ENCODE measurements around the gene ERN1.

Gene ERN1

GRCh38 chr17:63998721-63999679 is 130.9 kb downstream of the ERN1 start:
- peak overlapping the region; percentile 77 for H3K4me3 ChIP-seq (ENCODE audit: low read length)
- no peak for TF ChIP-seq CTCF (conservative IDR thresholded peaks at IDR 0.05; ENCODE audit: low read depth, low read length)
- DNase-seq (ENCODE audit: low read depth) = no peak

DNA sequence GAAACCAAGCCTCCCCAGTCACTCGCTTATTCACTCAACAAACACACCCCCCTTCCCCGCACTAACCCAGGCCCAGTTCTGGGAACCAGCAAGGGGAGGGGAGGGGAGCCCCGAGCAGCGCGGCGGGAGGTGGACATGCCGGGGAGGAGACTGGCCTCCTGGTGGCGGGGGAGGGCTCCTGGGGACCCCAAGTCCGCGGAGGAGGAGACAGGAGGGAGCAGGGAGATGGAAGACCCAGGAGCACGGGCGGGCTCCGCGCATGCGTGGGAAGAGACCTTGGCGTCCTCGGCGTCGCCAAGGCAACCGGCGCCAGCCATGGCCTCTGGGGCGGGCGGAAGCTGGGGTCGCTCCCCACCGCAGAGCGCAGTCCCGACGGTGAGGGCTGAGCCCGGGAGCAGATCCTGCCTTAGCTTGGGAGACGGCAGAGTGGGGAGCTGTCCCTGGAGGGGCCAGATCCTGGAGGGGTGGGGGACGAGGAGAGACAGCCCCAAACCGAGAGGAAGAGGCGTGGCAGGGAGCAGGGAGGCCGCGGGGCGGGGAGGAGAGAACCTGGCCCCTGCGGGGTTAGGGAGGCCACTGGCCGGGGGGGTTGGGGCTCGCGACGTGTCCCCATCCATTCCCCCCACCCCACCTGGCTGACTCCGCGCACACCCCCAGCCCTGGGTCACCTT is 131.8 kb downstream of the ERN1 start, which contains the start of gene PRR29:
Gene PRR29 (plus strand): TSS at position 302 of the 671 bp plus-strand sequence. CDS start 14 bp downstream, at position 316.
- DNase-seq (ENCODE audit: low read depth) = no peak
- no peak for TF ChIP-seq CTCF (conservative IDR thresholded peaks at IDR 0.05; ENCODE audit: low read depth, low read length)
- H3K4me3 ChIP-seq (ENCODE audit: low read length) = peak within 1 kb of the TSS; percentile 77

DNA sequence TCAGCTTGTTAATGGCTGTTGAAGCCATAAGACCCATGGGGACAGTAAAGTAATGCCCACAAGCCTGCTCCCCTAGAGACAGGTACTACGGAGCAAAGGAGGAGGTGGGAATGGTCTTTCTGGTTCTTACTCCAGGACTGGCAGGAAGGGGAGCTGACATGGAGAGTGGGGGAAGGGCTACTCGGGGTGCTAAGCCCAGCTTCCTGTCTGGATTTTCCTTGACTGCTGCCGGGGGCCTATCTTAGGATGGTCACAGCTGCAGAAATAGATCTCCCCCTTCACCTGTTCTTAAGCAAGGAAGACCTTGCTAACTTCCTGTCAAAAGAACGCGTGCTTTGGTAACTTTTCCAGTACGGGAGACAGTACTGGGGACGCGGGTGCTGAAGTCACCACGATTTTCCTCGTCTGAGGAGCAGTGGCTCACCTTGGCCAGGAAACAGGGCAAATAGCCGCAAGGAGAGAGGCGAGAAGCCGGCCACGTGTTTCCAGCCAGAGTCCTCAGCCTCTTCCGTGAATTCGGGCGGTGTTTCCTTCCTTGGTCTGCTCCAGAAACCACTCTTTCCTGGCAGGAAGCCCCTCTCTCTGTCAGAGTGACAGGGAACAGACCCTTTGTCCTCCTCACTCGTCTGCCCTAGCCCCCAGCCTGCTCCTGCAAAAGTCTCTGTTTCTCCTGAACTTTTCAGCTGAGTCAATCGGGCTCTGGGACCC is 132.4 kb downstream of the ERN1 start:
- no peak for TF ChIP-seq CTCF (conservative IDR thresholded peaks at IDR 0.05; ENCODE audit: low read depth, low read length)
- H3K4me3 ChIP-seq (ENCODE audit: low read length) = peak overlapping the region; percentile 77
- DNase-seq (ENCODE audit: low read depth) = no peak

DNA sequence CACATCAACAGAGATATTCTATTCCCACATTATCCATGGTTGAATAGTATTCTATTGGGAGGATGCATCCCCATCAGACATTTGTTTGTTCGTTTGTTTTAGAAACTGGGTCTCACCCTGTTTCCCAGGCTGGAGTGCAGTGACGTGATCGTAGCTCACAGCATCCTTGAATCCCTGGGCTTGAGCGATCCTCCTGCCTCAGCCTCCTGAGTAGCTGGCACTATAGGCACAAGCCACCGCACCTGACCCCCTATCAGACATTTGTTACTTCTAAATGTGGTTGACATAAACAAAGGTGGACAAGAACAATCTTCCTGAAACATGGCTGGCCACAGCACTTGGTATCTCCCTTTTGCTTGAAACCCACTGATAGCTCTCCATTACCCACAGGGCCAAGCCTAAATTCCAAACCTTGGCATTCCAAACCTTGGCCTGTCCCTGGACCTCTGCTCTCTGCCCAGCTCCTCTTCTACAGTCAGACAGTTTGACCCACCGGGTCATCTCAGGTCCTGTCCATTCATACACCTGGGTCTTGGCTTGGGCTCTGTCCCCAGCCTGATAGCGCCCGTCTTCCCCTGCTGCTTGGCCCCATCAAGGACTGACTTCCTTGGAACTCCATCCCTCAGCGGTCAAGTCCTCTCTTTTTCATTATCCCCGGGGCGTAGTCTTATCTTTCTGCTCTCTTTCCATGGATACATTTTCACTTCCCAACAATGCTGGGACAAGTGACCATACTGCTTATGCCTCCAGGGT is 133.3 kb downstream of the ERN1 start:
- no peak for DNase-seq (ENCODE audit: low read depth)
- H3K4me3 ChIP-seq (ENCODE audit: low read length) = no peak overlapping the region
- no peak for TF ChIP-seq CTCF (conservative IDR thresholded peaks at IDR 0.05; ENCODE audit: low read depth, low read length)

DNA sequence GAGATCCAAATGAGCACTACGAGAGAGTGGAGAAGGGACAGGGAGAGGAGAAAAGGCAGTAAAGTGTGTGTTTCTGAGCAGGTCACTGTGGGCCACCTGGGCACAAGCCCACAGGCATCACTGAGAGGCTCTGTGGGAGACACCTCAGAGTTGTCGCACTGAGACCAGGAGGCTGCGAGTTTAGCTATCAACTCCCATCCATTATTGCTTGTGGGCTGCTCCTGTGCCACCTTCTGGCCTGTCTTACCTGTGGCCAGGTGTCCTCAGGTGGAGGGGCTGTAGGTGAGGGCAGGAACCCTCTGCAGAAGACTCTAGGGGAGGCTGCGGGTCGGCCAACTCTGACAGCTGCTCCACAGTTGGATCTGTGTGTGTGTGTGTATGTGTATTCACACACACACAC is 134.3 kb downstream of the ERN1 start:
- no peak for DNase-seq (ENCODE audit: low read depth)
- H3K4me3 ChIP-seq (ENCODE audit: low read length) = no peak overlapping the region
- TF ChIP-seq CTCF (conservative IDR thresholded peaks at IDR 0.05; ENCODE audit: low read depth, low read length) = no peak

DNA sequence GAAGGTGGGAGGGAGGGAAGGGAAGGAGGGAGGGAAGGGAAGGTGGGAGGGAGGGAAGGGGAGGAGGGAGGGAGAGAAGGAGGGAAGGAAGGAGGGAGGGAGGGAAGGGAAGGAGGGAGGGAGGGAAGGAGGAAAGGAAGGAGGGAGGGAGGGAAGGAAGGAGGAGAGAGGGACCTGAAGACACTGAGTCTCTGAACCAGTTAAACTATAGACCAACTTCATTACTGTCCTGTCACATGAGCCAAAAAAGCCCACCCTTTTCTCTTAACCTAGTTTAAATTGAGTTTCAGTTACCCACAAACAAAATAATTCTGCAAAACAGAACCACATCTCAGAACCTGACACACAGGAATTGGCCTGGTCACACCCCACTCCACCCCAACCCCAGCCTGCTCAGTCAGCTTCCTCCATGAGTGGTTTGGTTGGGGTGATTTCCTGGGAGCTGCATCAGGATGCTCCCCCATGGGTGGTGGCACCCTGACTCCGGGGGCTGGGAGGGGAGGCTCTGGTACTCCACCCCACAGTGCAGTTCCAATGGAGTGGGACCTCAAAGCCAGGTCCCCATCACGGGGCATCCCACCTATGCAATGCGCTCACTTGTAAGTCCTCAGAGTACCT is 136.5 kb downstream of the ERN1 start:
- no peak overlapping the region for H3K4me3 ChIP-seq (ENCODE audit: low read length)
- no peak for DNase-seq (ENCODE audit: low read depth)
- TF ChIP-seq CTCF (conservative IDR thresholded peaks at IDR 0.05; ENCODE audit: low read depth, low read length) = no peak

Measured in retinal pigment epithelial cell (primary cell).